K562 (cell line): ENCODE data around the gene FAM184B. TPM values are rescaled to one million over a fixed set of nuclear protein-coding genes. Genes with fewer than 3 reads are reported as not detected.

Experiments used
- ATAC-seq: fragments of 200-7000 bp; cut with Tn5 transposase; 3 replicates; pipeline ENCODE4 v1.9.1; 2020; ENCODE audit warnings: moderate library complexity
- BruUV-seq: library from RNA; stranded (reverse); fragments of 400-500 nt; replicated peaks from 2 replicates; lab custom pipeline; 2021; lab: Mats Ljungman, UMichigan
- CTCF ChIA-PET: fragments of 300-600 bp; formaldehyde crosslinking; extraction: SDS; loops from one replicate; lab custom pipeline; 2021; ENCODE audit warnings: low intra/inter-chr PET ratio; lab: Yijun Ruan, JAX
- POLR2A ChIA-PET: fragments of 300-600, 350-650 bp; sonication (Branson Sonifier 250); formaldehyde crosslinking; extraction: SDS; loops from one replicate; lab custom pipeline; 2021; ENCODE audit warnings: antibody characterized with exemption, inconsistent platforms; lab: Yijun Ruan, JAX
- DNase-seq, 4 experiments: peaks; one replicate each; pipeline versions ENCODE4 v3.0.0 to v3.0.0-alpha.2; 2011 to 2018; ENCODE audit warnings: low spot score in 3 of 4, mixed read lengths in 3 of 4; ENCODE audit errors: extremely low read depth in 1 of 4
- FAIRE-seq: peaks from 2 replicates; lab custom pipeline; 2011; peaks lifted over from hg19 to GRCh38; lab: Jason Lieb, UNC
- H2AFZ ChIP-seq: 2 replicates; pipeline ENCODE4 v1.6.0; 2011; ENCODE audit warnings: low read depth, low read length, control low read depth, inconsistent platforms
- H3K27ac ChIP-seq: fragments of 200-600 bp; 3 replicates; pipeline ENCODE4 v1.8.0; 2011; ENCODE audit warnings: low read depth, mild to moderate bottlenecking, control low read depth, inconsistent platforms, low read length, moderate library complexity, mixed read lengths; ENCODE audit errors: extremely low read depth
- H3K27me3 ChIP-seq, 2 experiments: fragments of 300-600 bp in 1 of 2; 2 replicates in 1 of 2; 3 replicates in 1 of 2; pipeline versions ENCODE4 v1.6.0 to v1.8.0; 2011; ENCODE audit warnings: inconsistent platforms in 2 of 2, low read length in 2 of 2, mild to moderate bottlenecking in 1 of 2, mixed read lengths in 1 of 2, moderate library complexity in 1 of 2; ENCODE audit not compliant: control insufficient read depth in 2 of 2, insufficient read depth in 2 of 2
- H3K36me3 ChIP-seq: fragments of 300-600 bp; 3 replicates; pipeline ENCODE4 v1.8.0; 2011; ENCODE audit warnings: mild to moderate bottlenecking, low read length, inconsistent platforms; ENCODE audit not compliant: control insufficient read depth, insufficient read depth
- H3K4me1 ChIP-seq, 2 experiments: fragments of 200-600 bp in 1 of 2; replicated peaks in 1 of 2; 2 replicates in 1 of 2; 3 replicates in 1 of 2; pipeline versions ENCODE4 v1.5.1 to v1.8.0; 2011; ENCODE audit warnings: inconsistent platforms in 2 of 2, low read length in 2 of 2, mild to moderate bottlenecking in 1 of 2, mixed read lengths in 1 of 2, moderate library complexity in 1 of 2; ENCODE audit not compliant: control insufficient read depth in 2 of 2, insufficient read depth in 2 of 2
- H3K4me2 ChIP-seq: 2 replicates; pipeline ENCODE4 v1.6.1; 2011; ENCODE audit warnings: low read length, control low read depth, inconsistent platforms, mixed read lengths; ENCODE audit not compliant: insufficient read depth
- H3K4me3 ChIP-seq: fragments of 200-600 bp; sonication (generic), shearing (Covaris generic); 2 replicates; pipeline ENCODE4 v1.5.1; 2016; ENCODE audit warnings: control low read depth, inconsistent platforms
- H3K79me2 ChIP-seq: fragments of 200-600 bp; 3 replicates; pipeline ENCODE4 v1.8.0; 2011; ENCODE audit warnings: low read length, inconsistent platforms; ENCODE audit not compliant: control insufficient read depth, insufficient read depth
- H3K9ac ChIP-seq, 2 experiments: 2 replicates each; pipeline versions ENCODE4 v1.6.0 to v1.6.1; 2011; ENCODE audit warnings: low read depth in 2 of 2, low read length in 2 of 2, control low read depth in 1 of 2, inconsistent platforms in 1 of 2, mild to moderate bottlenecking in 1 of 2, mixed read lengths in 1 of 2; ENCODE audit not compliant: insufficient read depth in 1 of 2
- H3K9me1 ChIP-seq: one replicate; pipeline ENCODE4 v1.6.0; 2011; ENCODE audit warnings: inconsistent platforms, mild to moderate bottlenecking, low read length, moderate library complexity; ENCODE audit not compliant: control insufficient read depth, insufficient read depth
- H3K9me3 ChIP-seq: replicated peaks from 2 replicates; pipeline ENCODE4 v1.5.1; 2011; ENCODE audit warnings: low read depth, low read length, inconsistent platforms; ENCODE audit not compliant: control insufficient read depth, insufficient read depth
- H4K20me1 ChIP-seq: replicated peaks from 2 replicates; pipeline ENCODE4 v1.6.1; 2011; ENCODE audit warnings: low read length, inconsistent platforms, mixed read lengths; ENCODE audit not compliant: control insufficient read depth, insufficient read depth
- ASH1L ChIP-seq: fragments of 450-650 bp; IDR thresholded peaks from 2 replicates; pipeline ENCODE4 v1.6.1; 2018; ENCODE audit warnings: borderline replicate concordance, mild to moderate bottlenecking, low read depth; ENCODE audit not compliant: partially characterized antibody
- CBFA2T2 ChIP-seq: fragments of 450-650 bp; conservative IDR thresholded peaks from 2 replicates; pipeline ENCODE4 v1.6.1; 2017; ENCODE audit warnings: mild to moderate bottlenecking
- CBX8 ChIP-seq: fragments of 200-600 bp; sonication (generic); IDR thresholded peaks from 2 replicates; pipeline ENCODE4 v1.6.1; 2012; ENCODE audit warnings: borderline replicate concordance, mixed run types, low read depth, mild to moderate bottlenecking, moderate library complexity, mixed read lengths, low read length, control low read depth, inconsistent platforms; ENCODE audit not compliant: poor library complexity, severe bottlenecking; ENCODE audit errors: extremely low read depth
- FOSL1 ChIP-seq: fragments of 200-800 bp; sonication (Bioruptor generic); conservative IDR thresholded peaks from 2 replicates; pipeline ENCODE4 v1.6.1; 2016; ENCODE audit warnings: missing genetic modification characterization, missing compliant biosample characterization
- HMGN3 ChIP-seq: IDR thresholded peaks from 2 replicates; pipeline ENCODE4 v1.6.1; 2011; ENCODE audit warnings: borderline replicate concordance, low read depth, mild to moderate bottlenecking, mixed read lengths, low read length; ENCODE audit not compliant: insufficient read length; ENCODE audit errors: extremely low read depth
- PKNOX1 ChIP-seq: fragments of 450-650 bp; IDR thresholded peaks from 2 replicates; pipeline ENCODE4 v1.6.1; 2016
- PRPF4 ChIP-seq: fragments of 200-400 bp; formaldehyde crosslinking; IDR thresholded peaks from one replicate; pipeline ENCODE4 v1.6.1; 2017; ENCODE audit warnings: low read length, low read depth, mild to moderate bottlenecking; ENCODE audit not compliant: insufficient read depth, poor library complexity, severe bottlenecking
- RAD51 ChIP-seq: fragments of 450-650 bp; IDR thresholded peaks from 2 replicates; pipeline ENCODE4 v1.7.1; 2016; ENCODE audit warnings: low read depth, mild to moderate bottlenecking, borderline replicate concordance
- RNF219 ChIP-seq: fragments of 250-450 bp; sonication (Bioruptor Pico); IDR thresholded peaks from 2 replicates; pipeline ENCODE4 v1.5.0; 2022; ENCODE audit warnings: mild to moderate bottlenecking
- THRA ChIP-seq: fragments of 450-650 bp; IDR thresholded peaks from 2 replicates; pipeline ENCODE4 v1.6.1; 2017; ENCODE audit warnings: mild to moderate bottlenecking, moderate library complexity
- WGBS: fragments of 100-300 bp; shearing (Covaris generic); methylation state at CpG from one replicate; pipeline ENCODE4 v1.1.6; 2016; ENCODE audit warnings: low coverage, mixed read lengths; ENCODE audit not compliant: insufficient coverage; ENCODE audit errors: missing lambda C conversion rate; 5-methylcytosine and 5-hydroxymethylcytosine counted together
- in situ Hi-C: fragments of 300-500 bp; cut with MboI; formaldehyde crosslinking; loops from 4 replicates; pipeline ENCODE4 v1.15.0; 2018; ENCODE audit warnings: inconsistent platforms, mixed read lengths
- intact Hi-C: fragments of 100-400 bp; cut with micrococcal nuclease; formaldehyde crosslinking; loops from 2 replicates; pipeline ENCODE4 v1.14.2; 2022
- polyA plus RNA-seq, 8 experiments: library from polyadenylated mRNA; depleted of rRNA in 4 of 8; stranded (reverse) in 5 of 8; unstranded in 3 of 8; fragments of >200 nt; fragmentation: Nextera tagmentation in 2 of 8; fragmentation: Illumina TruSeq in 1 of 8; extraction: Ambion mirVana in 2 of 8; extraction: Trizol in 1 of 8; gene quantifications; 2 replicates each; pipeline versions ENCODE4 v1.2.1 to v1.2.3, GENCODE V29; 2011 to 2014; ENCODE audit warnings: inconsistent platforms in 1 of 8, missing spikeins in 1 of 8
- total RNA-seq, 7 experiments: library from RNA; depleted of rRNA in 6 of 7; stranded (reverse); fragments of >200 nt in 6 of 7; fragmentation: Illumina TruSeq in 2 of 7; extraction: Trizol in 2 of 7; gene quantifications; 2 replicates each; pipeline versions ENCODE4 v1.2.1 to v1.2.3, GENCODE V29; 2011 to 2021; ENCODE audit warnings: low replicate concordance in 1 of 7
- TF ChIP-seq, protein P1 (sequence below), 2 experiments: fragments of 450-650 bp; IDR thresholded peaks; 2 replicates each; pipeline ENCODE4 v1.6.1; 2018; ENCODE audit warnings: mild to moderate bottlenecking in 2 of 2, low read depth in 1 of 2; ENCODE audit not compliant: partially characterized antibody in 2 of 2

The FAM184B gene
- total and polyA plus RNA-seq, 9 of the 15 experiments (the other 6 are each of a cell fraction or from before 2014, with no cell fraction given) = not detected

- CTCF ChIA-PET = no interaction called here
- peaks cover 4 to 25% of the 10 kb centered on the region in 2 experiments; a peak in 3 of 5 replicates for H3K27me3 ChIP-seq
- in situ Hi-C loops = no loop called here
- H3K4me2 ChIP-seq = no peak overlapping the region
- WGBS = 1% methylated on average over 5 of the region's 5 CpGs
- POLR2A ChIA-PET = interaction anchor here (0.7 kb wide), 1 partner anchor 84 kb away, joined by 3 read pairs; no protein-coding TSS in a partner anchor
- intact Hi-C loops = no loop called here
- no peak overlapping the region for H3K27ac ChIP-seq
- no peaks in the 10 kb centered on the region for H3K9me3 ChIP-seq
- H3K79me2 ChIP-seq = no peaks in the 10 kb centered on the region
- H2AFZ ChIP-seq = no peak overlapping the region
- no peaks in the 10 kb centered on the region for H4K20me1 ChIP-seq
- H3K9me1 ChIP-seq = no peaks in the 10 kb centered on the region
- DNase-seq = no peak
- no peak for ATAC-seq
- no peaks in the 10 kb centered on the region for H3K36me3 ChIP-seq
- BruUV-seq = no TSS peak
- no peak overlapping the region for H3K4me3 ChIP-seq
- no peak overlapping the region for H3K9ac ChIP-seq
- H3K4me1 ChIP-seq = no peaks in the 10 kb centered on the region
- no peak for FAIRE-seq
- TF ChIP-seq RNF219 (no peak), FOSL1 (tag) (peak; percentile 75), PKNOX1 (0 out of 2 replicates have a peak, but pooled peaks have one; percentile 22), CBX8 (no peak), HMGN3 (no peak), THRA (no peak), PRPF4 (no peak), RAD51 (no peak), ASH1L (no peak), CBFA2T2 (no peak)
- TF ChIP-seq, protein P1, sequence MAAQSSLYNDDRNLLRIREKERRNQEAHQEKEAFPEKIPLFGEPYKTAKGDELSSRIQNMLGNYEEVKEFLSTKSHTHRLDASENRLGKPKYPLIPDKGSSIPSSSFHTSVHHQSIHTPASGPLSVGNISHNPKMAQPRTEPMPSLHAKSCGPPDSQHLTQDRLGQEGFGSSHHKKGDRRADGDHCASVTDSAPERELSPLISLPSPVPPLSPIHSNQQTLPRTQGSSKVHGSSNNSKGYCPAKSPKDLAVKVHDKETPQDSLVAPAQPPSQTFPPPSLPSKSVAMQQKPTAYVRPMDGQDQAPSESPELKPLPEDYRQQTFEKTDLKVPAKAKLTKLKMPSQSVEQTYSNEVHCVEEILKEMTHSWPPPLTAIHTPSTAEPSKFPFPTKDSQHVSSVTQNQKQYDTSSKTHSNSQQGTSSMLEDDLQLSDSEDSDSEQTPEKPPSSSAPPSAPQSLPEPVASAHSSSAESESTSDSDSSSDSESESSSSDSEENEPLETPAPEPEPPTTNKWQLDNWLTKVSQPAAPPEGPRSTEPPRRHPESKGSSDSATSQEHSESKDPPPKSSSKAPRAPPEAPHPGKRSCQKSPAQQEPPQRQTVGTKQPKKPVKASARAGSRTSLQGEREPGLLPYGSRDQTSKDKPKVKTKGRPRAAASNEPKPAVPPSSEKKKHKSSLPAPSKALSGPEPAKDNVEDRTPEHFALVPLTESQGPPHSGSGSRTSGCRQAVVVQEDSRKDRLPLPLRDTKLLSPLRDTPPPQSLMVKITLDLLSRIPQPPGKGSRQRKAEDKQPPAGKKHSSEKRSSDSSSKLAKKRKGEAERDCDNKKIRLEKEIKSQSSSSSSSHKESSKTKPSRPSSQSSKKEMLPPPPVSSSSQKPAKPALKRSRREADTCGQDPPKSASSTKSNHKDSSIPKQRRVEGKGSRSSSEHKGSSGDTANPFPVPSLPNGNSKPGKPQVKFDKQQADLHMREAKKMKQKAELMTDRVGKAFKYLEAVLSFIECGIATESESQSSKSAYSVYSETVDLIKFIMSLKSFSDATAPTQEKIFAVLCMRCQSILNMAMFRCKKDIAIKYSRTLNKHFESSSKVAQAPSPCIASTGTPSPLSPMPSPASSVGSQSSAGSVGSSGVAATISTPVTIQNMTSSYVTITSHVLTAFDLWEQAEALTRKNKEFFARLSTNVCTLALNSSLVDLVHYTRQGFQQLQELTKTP (IDR thresholded peaks at IDR 0.05; ENCODE audit: low read depth in 1 of 2, partially characterized antibody in 2 of 2) = no peak
Observed at GRCh38 chr4:17719106-17719505, 62.3 kb downstream of the FAM184B start.
